A673 (cell line): ENCODE data around the gene KCNQ4. TPM values are rescaled to one million over a fixed set of nuclear protein-coding genes. Genes with fewer than 3 reads are reported as not detected.

ENCODE experiments used
- BruUV-seq: library from RNA; stranded (reverse); fragments of 400-500 nt; replicated peaks from 2 replicates; lab custom pipeline; 2021; lab: Mats Ljungman, UMichigan
- CTCF ChIA-PET: fragments of 300-600 bp; sonication (Branson Sonifier 250); formaldehyde crosslinking; loops from one replicate; lab custom pipeline; 2022; ENCODE audit warnings: antibody characterized with exemption; lab: Charles Lee
- POLR2A ChIA-PET: fragments of 300-600 bp; sonication (Branson Sonifier 250); formaldehyde crosslinking; loops from one replicate; lab custom pipeline; 2022; ENCODE audit warnings: antibody characterized with exemption; ENCODE audit not compliant: low non-redundant PET; lab: Charles Lee
- DNase-seq: peaks from one replicate; pipeline ENCODE4 v3.0.0-alpha.2; 2015; ENCODE audit warnings: low spot score
- H3K27ac ChIP-seq: fragments of 200-600 bp; sonication (generic); 2 replicates; pipeline ENCODE4 v1.5.1; 2016; ENCODE audit warnings: mixed run types, low read depth, mild to moderate bottlenecking, mixed read lengths, antibody characterized with exemption, low read length; ENCODE audit not compliant: poor library complexity, severe bottlenecking
- H3K27me3 ChIP-seq: fragments of 200-600 bp; sonication (generic); replicated peaks from 2 replicates; pipeline ENCODE4 v1.6.1; 2017; ENCODE audit warnings: mixed run types, low read depth, mild to moderate bottlenecking, mixed read lengths, antibody characterized with exemption, low read length; ENCODE audit not compliant: insufficient read depth, poor library complexity
- H3K36me3 ChIP-seq: fragments of 200-600 bp; sonication (generic); 2 replicates; pipeline ENCODE4 v1.6.1; 2016; ENCODE audit warnings: mixed run types, mild to moderate bottlenecking, mixed read lengths, antibody characterized with exemption, low read length; ENCODE audit not compliant: insufficient read depth, poor library complexity, severe bottlenecking
- H3K4me1 ChIP-seq: fragments of 200-600 bp; sonication (generic); 2 replicates; pipeline ENCODE4 v1.6.1; 2017; ENCODE audit warnings: mixed run types, mild to moderate bottlenecking, mixed read lengths, antibody characterized with exemption, low read length; ENCODE audit not compliant: insufficient read depth, poor library complexity, severe bottlenecking
- H3K4me3 ChIP-seq: fragments of 200-600 bp; sonication (generic); 2 replicates; pipeline ENCODE4 v1.5.1; 2016; ENCODE audit warnings: low read depth, mixed run types, mild to moderate bottlenecking, mixed read lengths, low read length; ENCODE audit not compliant: poor library complexity, severe bottlenecking
- H3K9me3 ChIP-seq: fragments of 200-600 bp; sonication (generic); 2 replicates; pipeline ENCODE4 v1.6.1; 2016; ENCODE audit warnings: mixed run types, low read depth, mild to moderate bottlenecking, mixed read lengths, antibody characterized with exemption, low read length; ENCODE audit not compliant: poor library complexity, severe bottlenecking
- EZH2 ChIP-seq: fragments of 200-600 bp; sonication (generic); IDR thresholded peaks from 2 replicates; pipeline ENCODE4 v1.6.1; 2017; ENCODE audit warnings: borderline replicate concordance, low read depth, mild to moderate bottlenecking, mixed read lengths, antibody characterized with exemption, low read length; ENCODE audit not compliant: poor library complexity, severe bottlenecking
- intact Hi-C: fragments of 100-400 bp; cut with micrococcal nuclease; formaldehyde crosslinking; loops from one replicate; pipeline ENCODE4 v1.10.0; 2022; ENCODE audit not compliant: unreplicated experiment
- total RNA-seq: library from RNA; stranded (reverse); gene quantifications from 2 replicates; pipeline ENCODE4 v1.2.3, GENCODE V29; 2021
- TF ChIP-seq, protein P1 (sequence below): fragments of 300-800, 200-600 bp; sonication (generic); conservative IDR thresholded peaks from 2 replicates; pipeline ENCODE4 v1.5.1; 2017; ENCODE audit warnings: low read depth, mild to moderate bottlenecking, antibody characterized with exemption, low read length, moderate library complexity, mixed read lengths

Gene KCNQ4
- total RNA-seq, 1 experiment from 2014 or later: 0.62 TPM

DNA sequence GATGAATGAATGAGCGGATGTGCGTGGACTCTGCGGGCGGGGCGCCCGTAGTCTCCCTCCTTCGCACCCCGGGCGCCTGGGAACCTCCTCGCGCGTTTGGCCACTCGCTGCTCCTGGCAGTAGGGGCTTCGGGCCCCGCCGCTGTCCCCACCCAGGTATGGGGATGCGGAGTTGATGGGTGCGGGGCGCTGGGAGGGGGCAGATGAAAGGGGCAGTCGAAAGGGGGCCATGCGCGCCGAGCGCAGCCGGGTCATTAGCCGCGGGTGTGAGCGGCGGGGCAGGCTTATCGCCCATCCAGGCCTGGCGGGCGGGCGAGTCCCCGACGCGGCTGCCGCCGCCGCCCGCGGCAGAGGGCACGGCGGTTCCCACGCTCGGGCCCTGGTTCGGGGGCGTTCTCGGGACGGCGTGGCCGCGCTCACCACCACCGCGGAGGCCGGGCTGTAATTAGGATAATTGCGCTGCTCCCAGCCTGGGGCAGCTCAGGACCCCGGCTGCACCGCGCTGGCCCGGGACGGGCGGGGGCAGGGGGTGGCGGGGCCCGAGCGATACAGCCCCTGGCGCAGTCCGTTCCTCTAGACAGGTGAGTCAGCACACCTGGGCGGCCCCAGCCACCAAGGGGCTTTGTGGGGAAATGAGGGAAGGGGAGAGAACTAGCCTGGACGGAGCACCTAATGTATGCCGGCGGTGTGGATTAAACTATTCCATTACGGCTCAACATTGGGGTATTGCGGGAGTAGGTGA is 100.6 kb downstream of the KCNQ4 start:
- Histone ChIP-seq H3K27ac (no peak overlapping the region), H3K27me3 (no peaks in the 10 kb centered on the region), H3K4me3 (no peak overlapping the region), H3K9me3 (no peaks in the 10 kb centered on the region), H3K36me3 (no peaks in the 10 kb centered on the region), H3K4me1 (no peaks in the 10 kb centered on the region)
- intact Hi-C loops: no loop called here
- BruUV-seq: no TSS peak
- ChIA-PET CTCF (no interaction called here), POLR2A (interaction anchor here (0.6 kb wide), 1 partner anchor 55 kb away, joined by 6 read pairs; no protein-coding TSS in a partner anchor)
- TF ChIP-seq EZH2: no peak
- TF ChIP-seq, protein P1, sequence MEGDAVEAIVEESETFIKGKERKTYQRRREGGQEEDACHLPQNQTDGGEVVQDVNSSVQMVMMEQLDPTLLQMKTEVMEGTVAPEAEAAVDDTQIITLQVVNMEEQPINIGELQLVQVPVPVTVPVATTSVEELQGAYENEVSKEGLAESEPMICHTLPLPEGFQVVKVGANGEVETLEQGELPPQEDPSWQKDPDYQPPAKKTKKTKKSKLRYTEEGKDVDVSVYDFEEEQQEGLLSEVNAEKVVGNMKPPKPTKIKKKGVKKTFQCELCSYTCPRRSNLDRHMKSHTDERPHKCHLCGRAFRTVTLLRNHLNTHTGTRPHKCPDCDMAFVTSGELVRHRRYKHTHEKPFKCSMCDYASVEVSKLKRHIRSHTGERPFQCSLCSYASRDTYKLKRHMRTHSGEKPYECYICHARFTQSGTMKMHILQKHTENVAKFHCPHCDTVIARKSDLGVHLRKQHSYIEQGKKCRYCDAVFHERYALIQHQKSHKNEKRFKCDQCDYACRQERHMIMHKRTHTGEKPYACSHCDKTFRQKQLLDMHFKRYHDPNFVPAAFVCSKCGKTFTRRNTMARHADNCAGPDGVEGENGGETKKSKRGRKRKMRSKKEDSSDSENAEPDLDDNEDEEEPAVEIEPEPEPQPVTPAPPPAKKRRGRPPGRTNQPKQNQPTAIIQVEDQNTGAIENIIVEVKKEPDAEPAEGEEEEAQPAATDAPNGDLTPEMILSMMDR: no peak
- DNase-seq: no peak

DNA sequence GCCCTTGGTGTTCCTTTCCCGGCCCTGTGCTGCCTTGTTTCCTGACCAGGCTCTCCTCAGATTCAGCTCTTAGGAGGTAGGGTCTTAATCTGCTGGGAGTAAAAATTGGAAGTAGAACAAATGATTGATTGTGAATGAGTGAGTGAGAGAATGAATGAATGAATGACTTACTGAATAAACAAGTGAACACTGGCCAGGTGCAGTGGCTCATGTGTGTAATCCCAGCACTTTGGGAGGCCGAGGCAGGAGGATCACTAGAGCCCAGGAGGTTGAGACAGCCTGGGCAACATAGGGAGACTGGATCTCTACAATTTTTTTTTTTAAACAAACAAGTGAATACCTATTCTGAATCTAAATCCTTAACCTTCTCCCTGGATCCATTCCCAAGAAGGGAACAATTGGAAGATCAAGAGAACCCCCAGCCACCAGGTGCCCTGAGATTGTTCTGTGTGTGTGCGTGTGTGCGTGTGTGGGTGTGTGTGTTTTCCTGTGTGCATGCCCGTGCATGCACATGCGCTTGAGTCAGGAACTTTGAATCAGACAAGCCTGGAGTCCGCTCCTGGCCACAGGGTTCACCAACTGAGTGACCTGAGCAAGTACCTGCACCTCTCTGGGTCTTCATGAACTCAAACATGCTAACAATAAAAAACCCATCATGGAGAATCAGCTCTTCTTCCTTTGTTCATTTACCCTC is 102.9 kb downstream of the KCNQ4 start:
- intact Hi-C loops: no loop called here
- POLR2A ChIA-PET: no interaction called here
- no peak for TF ChIP-seq EZH2
- TF ChIP-seq, protein P1: no peak
- Histone ChIP-seq H3K9me3 (no peaks in the 10 kb centered on the region), H3K27me3 (no peaks in the 10 kb centered on the region), H3K27ac (no peak overlapping the region), H3K36me3 (no peaks in the 10 kb centered on the region), H3K4me1 (no peaks in the 10 kb centered on the region), H3K4me3 (no peak overlapping the region)
- DNase-seq: no peak
- no TSS peak for BruUV-seq
- CTCF ChIA-PET: no interaction called here

DNA sequence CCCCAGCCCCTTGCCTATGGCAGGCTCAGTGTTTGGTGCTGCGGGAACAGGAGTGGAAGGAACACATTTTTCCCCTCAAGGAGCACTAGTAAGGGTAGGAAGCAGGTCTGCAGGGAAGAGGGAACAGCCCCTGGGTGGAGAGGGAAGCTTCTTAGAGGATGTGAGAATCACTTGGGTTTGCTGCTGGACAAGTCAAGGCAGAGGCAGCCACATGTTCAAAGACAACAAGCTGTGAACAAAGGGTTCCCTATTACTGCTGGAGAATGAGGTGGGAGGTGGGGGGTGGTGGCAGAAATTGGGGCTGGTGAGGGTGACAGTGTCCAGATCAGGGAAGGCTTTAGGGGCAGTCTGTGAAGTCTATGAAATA is 103.4 kb downstream of the KCNQ4 start:
- no peaks in the 10 kb centered on the region for H3K9me3 ChIP-seq
- intact Hi-C loops: no loop called here
- H3K27me3 ChIP-seq: no peaks in the 10 kb centered on the region
- H3K4me1 ChIP-seq: no peaks in the 10 kb centered on the region
- no peak for DNase-seq
- H3K27ac ChIP-seq: no peak overlapping the region
- no TSS peak for BruUV-seq
- TF ChIP-seq EZH2: no peak
- TF ChIP-seq, protein P1: no peak
- POLR2A ChIA-PET: no interaction called here
- CTCF ChIA-PET: no interaction called here
- no peaks in the 10 kb centered on the region for H3K36me3 ChIP-seq
- no peak overlapping the region for H3K4me3 ChIP-seq
